ENCODE data around the gene EDRF1.

DNA sequence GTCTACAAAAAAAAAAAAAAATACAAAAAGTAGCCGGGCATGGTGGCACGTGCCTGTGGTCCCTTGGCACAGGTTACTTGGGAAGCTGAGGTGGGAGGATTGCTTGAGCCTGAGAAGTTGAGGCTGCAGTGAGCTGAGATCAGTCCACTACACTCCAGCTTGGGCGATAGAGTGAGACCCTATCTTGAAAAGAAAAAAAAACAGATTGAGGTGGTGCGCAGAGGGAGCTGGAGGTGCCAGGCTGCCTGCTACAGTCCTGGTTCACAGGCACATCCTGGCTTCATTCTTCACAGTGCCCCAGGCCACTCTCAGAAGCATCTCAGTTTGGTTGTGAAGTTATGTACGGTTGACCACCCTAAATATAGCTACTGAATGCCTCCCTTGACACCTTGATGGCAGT, 51.3 kb downstream of the EDRF1 start:
- TF ChIP-seq KDM5A (IDR thresholded peaks at IDR 0.05) (no peak), CTCF (IDR thresholded peaks at IDR 0.05) (no peak), MAFK (IDR thresholded peaks at IDR 0.05; ENCODE audit: partially characterized antibody) (no peak), CEBPB (IDR thresholded peaks at IDR 0.05) (no peak), SREBF2 (IDR thresholded peaks at IDR 0.05) (no peak), RARB (CRISPR knock-in tag; IDR thresholded peaks at IDR 0.05) (no peak)
- TF ChIP-seq, protein P1, sequence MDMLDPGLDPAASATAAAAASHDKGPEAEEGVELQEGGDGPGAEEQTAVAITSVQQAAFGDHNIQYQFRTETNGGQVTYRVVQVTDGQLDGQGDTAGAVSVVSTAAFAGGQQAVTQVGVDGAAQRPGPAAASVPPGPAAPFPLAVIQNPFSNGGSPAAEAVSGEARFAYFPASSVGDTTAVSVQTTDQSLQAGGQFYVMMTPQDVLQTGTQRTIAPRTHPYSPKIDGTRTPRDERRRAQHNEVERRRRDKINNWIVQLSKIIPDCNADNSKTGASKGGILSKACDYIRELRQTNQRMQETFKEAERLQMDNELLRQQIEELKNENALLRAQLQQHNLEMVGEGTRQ (IDR thresholded peaks at IDR 0.05): no peak

Measured in A549 (cell line).